WTC11 (cell line): ENCODE measurements around the gene DNAH11. TPM values are rescaled to one million over a fixed set of nuclear protein-coding genes. Genes with fewer than 3 reads are reported as not detected.
A peak's percentile ranks its signal among the peaks of the same experiment; 100 is the strongest.

Experiments
- ATAC-seq: fragments of 200-7000 bp; cut with Tn5 transposase; 2 replicates; pipeline ENCODE4 v1.10.0; 2021; ENCODE audit warnings: mild to moderate bottlenecking, moderate library complexity
- CTCF ChIA-PET: fragments of 300-600 bp; sonication (Branson Sonifier 250); formaldehyde crosslinking; loops from one replicate; lab custom pipeline; 2021; ENCODE audit warnings: antibody characterized with exemption; lab: Charles Lee
- POLR2A ChIA-PET: fragments of 350-600 bp; sonication (Branson Sonifier 250); formaldehyde crosslinking; loops from one replicate; lab custom pipeline; 2021; ENCODE audit warnings: antibody characterized with exemption; lab: Charles Lee
- DNase-seq: peaks from one replicate; pipeline ENCODE4 v3.0.0; 2021; ENCODE audit warnings: low spot score
- H3K27ac Mint-ChIP-seq: 2 replicates; pipeline ENCODE4 v1.8.0; 2021; ENCODE audit warnings: mixed read lengths
- H3K27me3 Mint-ChIP-seq: 2 replicates; pipeline ENCODE4 v1.8.0; 2021; ENCODE audit warnings: low read depth, mild to moderate bottlenecking, moderate library complexity, mixed read lengths
- H3K36me3 Mint-ChIP-seq: 2 replicates; pipeline ENCODE4 v1.8.0; 2021; ENCODE audit warnings: mixed read lengths
- H3K4me1 Mint-ChIP-seq: 2 replicates; pipeline ENCODE4 v1.8.0; 2022; ENCODE audit warnings: mixed read lengths
- H3K4me3 Mint-ChIP-seq: 2 replicates; pipeline ENCODE4 v1.8.0; 2021; ENCODE audit warnings: mild to moderate bottlenecking, moderate library complexity, mixed read lengths
- H3K9me3 Mint-ChIP-seq: 2 replicates; pipeline ENCODE4 v1.8.0; 2021; ENCODE audit warnings: mixed read lengths
- ATF1 ChIP-seq: sonication (generic); formaldehyde crosslinking; IDR thresholded peaks from 2 replicates; pipeline ENCODE4 v1.8.1; 2023; ENCODE audit warnings: mild to moderate bottlenecking, moderate library complexity, missing genetic modification reagents
- CBFB ChIP-seq: sonication (generic); formaldehyde crosslinking; IDR thresholded peaks from 2 replicates; pipeline ENCODE4 v1.8.1; 2022; ENCODE audit warnings: mild to moderate bottlenecking, low read depth, missing genetic modification reagents
- CREM ChIP-seq: sonication (generic); formaldehyde crosslinking; IDR thresholded peaks from 2 replicates; pipeline ENCODE4 v1.8.1; 2022; ENCODE audit warnings: mild to moderate bottlenecking, missing genetic modification reagents, moderate library complexity
- CTCF ChIP-seq: fragments of 200-600 bp; IDR thresholded peaks from 2 replicates; pipeline ENCODE4 v1.8.0; 2022; ENCODE audit warnings: antibody characterized with exemption
- FOXJ3 ChIP-seq: sonication (generic); formaldehyde crosslinking; IDR thresholded peaks from 2 replicates; pipeline ENCODE4 v1.9.0; 2021; ENCODE audit warnings: missing genetic modification reagents, mild to moderate bottlenecking, borderline replicate concordance
- HMGA2 ChIP-seq: fragments of 250-450 bp; sonication (Bioruptor Pico); IDR thresholded peaks from 2 replicates; pipeline ENCODE4 v1.4.0; 2021; ENCODE audit warnings: mild to moderate bottlenecking, moderate library complexity
- JUN ChIP-seq: sonication (generic); formaldehyde crosslinking; IDR thresholded peaks from 2 replicates; pipeline ENCODE4 v1.8.0; 2023; ENCODE audit warnings: mild to moderate bottlenecking, missing genetic modification reagents
- KAT7 ChIP-seq: sonication (generic); formaldehyde crosslinking; IDR thresholded peaks from 2 replicates; pipeline ENCODE4 v1.8.1; 2023; ENCODE audit warnings: missing genetic modification reagents, mild to moderate bottlenecking, borderline replicate concordance
- MXD4 ChIP-seq: fragments of 250-450 bp; sonication (Bioruptor Pico); IDR thresholded peaks from 2 replicates; pipeline ENCODE4 v1.8.0; 2021; ENCODE audit warnings: mild to moderate bottlenecking, moderate library complexity, borderline replicate concordance
- NFYB ChIP-seq: sonication (generic); formaldehyde crosslinking; conservative IDR thresholded peaks from 2 replicates; pipeline ENCODE4 v1.8.0; 2022; ENCODE audit warnings: low read depth, missing genetic modification reagents
- PRRX2 ChIP-seq: fragments of 250-450 bp; sonication (Bioruptor Pico); IDR thresholded peaks from 2 replicates; pipeline ENCODE4 v1.8.0; 2021; ENCODE audit warnings: mild to moderate bottlenecking
- RELA ChIP-seq: sonication (generic); formaldehyde crosslinking; IDR thresholded peaks from 2 replicates; pipeline ENCODE4 v1.8.1; 2022; ENCODE audit warnings: missing genetic modification reagents, mild to moderate bottlenecking, borderline replicate concordance
- SMAD3 ChIP-seq: sonication (generic); formaldehyde crosslinking; IDR thresholded peaks from 2 replicates; pipeline ENCODE4 v1.8.0; 2022; ENCODE audit warnings: missing genetic modification reagents, mild to moderate bottlenecking, borderline replicate concordance
- TCF7 ChIP-seq: sonication (generic); formaldehyde crosslinking; IDR thresholded peaks from 2 replicates; pipeline ENCODE4 v1.8.0; 2022; ENCODE audit warnings: mild to moderate bottlenecking, low read depth, missing genetic modification reagents, moderate library complexity
- TEAD1 ChIP-seq: sonication (generic); formaldehyde crosslinking; IDR thresholded peaks from 2 replicates; pipeline ENCODE4 v1.8.0; 2022; ENCODE audit warnings: mild to moderate bottlenecking, missing genetic modification reagents
- TP53 ChIP-seq: sonication (generic); formaldehyde crosslinking; IDR thresholded peaks from 2 replicates; pipeline ENCODE4 v1.8.1; 2023; ENCODE audit warnings: mild to moderate bottlenecking, missing genetic modification reagents
- ZBTB21 ChIP-seq: sonication (generic); formaldehyde crosslinking; IDR thresholded peaks from 2 replicates; pipeline ENCODE4 v1.8.1; 2023; ENCODE audit warnings: mild to moderate bottlenecking, missing genetic modification reagents, borderline replicate concordance
- ZNF121 ChIP-seq: sonication (generic); formaldehyde crosslinking; IDR thresholded peaks from 2 replicates; pipeline ENCODE4 v1.8.0; 2023; ENCODE audit warnings: missing genetic modification reagents
- ZNF138 ChIP-seq: sonication (generic); formaldehyde crosslinking; conservative IDR thresholded peaks from 2 replicates; pipeline ENCODE4 v1.8.1; 2022; ENCODE audit warnings: mild to moderate bottlenecking, moderate library complexity, missing genetic modification reagents
- ZSCAN18 ChIP-seq: fragments of 250-450 bp; sonication (Bioruptor Pico); IDR thresholded peaks from 2 replicates; pipeline ENCODE4 v2.1.2; 2022; ENCODE audit warnings: mild to moderate bottlenecking, moderate library complexity
- total RNA-seq: library from RNA; stranded (reverse); gene quantifications from 3 replicates; pipeline ENCODE4 v1.2.3, GENCODE V29; 2021
- TF ChIP-seq, protein P1 (sequence below): sonication (generic); formaldehyde crosslinking; IDR thresholded peaks from 2 replicates; pipeline ENCODE4 v1.8.1; 2023; ENCODE audit warnings: mild to moderate bottlenecking, missing genetic modification reagents
- TF ChIP-seq, protein P2 (sequence below): fragments of 250-450 bp; sonication (Bioruptor Pico); IDR thresholded peaks from 2 replicates; pipeline ENCODE4 v1.9.0; 2021; ENCODE audit warnings: mild to moderate bottlenecking
- TF ChIP-seq, protein P3 (sequence below): sonication (generic); formaldehyde crosslinking; IDR thresholded peaks from 2 replicates; pipeline ENCODE4 v1.8.1; 2022; ENCODE audit warnings: mild to moderate bottlenecking, moderate library complexity, missing genetic modification reagents

DNAH11 gene
- total RNA-seq, 1 experiment from 2014 or later = 6.4 TPM

DNA sequence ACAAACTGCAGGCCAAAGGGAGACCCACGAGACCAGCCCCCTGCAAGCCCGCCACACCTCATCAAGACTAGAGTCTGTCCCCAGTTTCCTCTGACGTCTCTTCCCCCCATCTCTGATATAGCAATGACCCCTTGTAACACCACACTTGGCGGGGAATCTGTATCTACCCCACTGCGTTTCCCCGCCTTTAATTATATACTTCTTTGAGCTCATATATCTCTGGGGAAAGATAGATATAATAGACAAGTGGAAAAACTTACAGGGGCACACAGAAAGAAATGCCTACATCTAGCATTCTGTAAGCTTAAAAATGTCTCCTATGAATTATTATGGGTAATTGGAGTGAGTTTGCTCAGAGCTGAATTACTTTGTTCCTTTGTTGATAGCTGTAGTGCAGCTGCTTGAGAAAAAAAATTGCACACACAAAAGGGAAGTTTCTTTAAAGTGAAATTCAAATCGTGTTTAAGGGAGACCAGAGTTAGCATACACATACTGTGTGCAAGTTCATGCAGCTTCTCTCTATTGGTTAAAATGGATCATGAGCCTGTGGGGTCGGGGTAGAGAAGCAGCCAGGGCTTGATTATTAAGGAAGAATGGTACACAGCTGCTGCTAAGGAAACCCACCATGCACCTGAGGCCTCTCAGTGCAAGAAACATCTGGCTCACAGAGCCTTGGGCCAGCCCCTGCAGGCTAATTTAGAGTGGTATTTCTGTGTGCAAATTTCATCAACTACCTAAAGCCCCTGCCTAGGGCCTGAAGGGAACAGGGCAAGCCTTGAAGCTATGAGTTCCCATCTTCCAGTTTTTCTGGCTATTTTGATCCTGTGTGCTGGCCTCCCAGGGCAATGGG is 370.3 kb downstream of the DNAH11 start:
- ChIA-PET CTCF (no interaction called here), POLR2A (no interaction called here)
- no peak overlapping the region for H3K4me3 Mint-ChIP-seq
- no peaks in the 10 kb centered on the region for H3K27me3 Mint-ChIP-seq
- ATAC-seq = no peak
- TF ChIP-seq ZNF121 (CRISPR knock-in tag) = no peak
- no peak for TF ChIP-seq HMGA2 (CRISPR knock-in tag)
- no peak for TF ChIP-seq TCF7
- TF ChIP-seq, protein P1, sequence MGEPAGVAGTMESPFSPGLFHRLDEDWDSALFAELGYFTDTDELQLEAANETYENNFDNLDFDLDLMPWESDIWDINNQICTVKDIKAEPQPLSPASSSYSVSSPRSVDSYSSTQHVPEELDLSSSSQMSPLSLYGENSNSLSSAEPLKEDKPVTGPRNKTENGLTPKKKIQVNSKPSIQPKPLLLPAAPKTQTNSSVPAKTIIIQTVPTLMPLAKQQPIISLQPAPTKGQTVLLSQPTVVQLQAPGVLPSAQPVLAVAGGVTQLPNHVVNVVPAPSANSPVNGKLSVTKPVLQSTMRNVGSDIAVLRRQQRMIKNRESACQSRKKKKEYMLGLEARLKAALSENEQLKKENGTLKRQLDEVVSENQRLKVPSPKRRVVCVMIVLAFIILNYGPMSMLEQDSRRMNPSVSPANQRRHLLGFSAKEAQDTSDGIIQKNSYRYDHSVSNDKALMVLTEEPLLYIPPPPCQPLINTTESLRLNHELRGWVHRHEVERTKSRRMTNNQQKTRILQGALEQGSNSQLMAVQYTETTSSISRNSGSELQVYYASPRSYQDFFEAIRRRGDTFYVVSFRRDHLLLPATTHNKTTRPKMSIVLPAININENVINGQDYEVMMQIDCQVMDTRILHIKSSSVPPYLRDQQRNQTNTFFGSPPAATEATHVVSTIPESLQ (CRISPR knock-in tag) = no peak
- TF ChIP-seq CTCF = no peak
- no peak for TF ChIP-seq ZNF138 (CRISPR knock-in tag)
- no peak for TF ChIP-seq SMAD3 (CRISPR knock-in tag)
- TF ChIP-seq ZBTB21 (CRISPR knock-in tag) = no peak
- no peak for TF ChIP-seq ZSCAN18
- TF ChIP-seq, protein P2, sequence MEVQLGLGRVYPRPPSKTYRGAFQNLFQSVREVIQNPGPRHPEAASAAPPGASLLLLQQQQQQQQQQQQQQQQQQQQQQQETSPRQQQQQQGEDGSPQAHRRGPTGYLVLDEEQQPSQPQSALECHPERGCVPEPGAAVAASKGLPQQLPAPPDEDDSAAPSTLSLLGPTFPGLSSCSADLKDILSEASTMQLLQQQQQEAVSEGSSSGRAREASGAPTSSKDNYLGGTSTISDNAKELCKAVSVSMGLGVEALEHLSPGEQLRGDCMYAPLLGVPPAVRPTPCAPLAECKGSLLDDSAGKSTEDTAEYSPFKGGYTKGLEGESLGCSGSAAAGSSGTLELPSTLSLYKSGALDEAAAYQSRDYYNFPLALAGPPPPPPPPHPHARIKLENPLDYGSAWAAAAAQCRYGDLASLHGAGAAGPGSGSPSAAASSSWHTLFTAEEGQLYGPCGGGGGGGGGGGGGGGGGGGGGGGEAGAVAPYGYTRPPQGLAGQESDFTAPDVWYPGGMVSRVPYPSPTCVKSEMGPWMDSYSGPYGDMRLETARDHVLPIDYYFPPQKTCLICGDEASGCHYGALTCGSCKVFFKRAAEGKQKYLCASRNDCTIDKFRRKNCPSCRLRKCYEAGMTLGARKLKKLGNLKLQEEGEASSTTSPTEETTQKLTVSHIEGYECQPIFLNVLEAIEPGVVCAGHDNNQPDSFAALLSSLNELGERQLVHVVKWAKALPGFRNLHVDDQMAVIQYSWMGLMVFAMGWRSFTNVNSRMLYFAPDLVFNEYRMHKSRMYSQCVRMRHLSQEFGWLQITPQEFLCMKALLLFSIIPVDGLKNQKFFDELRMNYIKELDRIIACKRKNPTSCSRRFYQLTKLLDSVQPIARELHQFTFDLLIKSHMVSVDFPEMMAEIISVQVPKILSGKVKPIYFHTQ (CRISPR knock-in tag) = no peak
- TF ChIP-seq TP53 (CRISPR knock-in tag) = no peak
- no peak for TF ChIP-seq KAT7 (CRISPR knock-in tag)
- no peak for TF ChIP-seq JUN (CRISPR knock-in tag)
- no peak for TF ChIP-seq TEAD1 (CRISPR knock-in tag)
- peaks cover 77% of the 10 kb centered on the region for H3K36me3 Mint-ChIP-seq
- H3K27ac Mint-ChIP-seq = no peak overlapping the region
- H3K4me1 Mint-ChIP-seq = peaks cover 5% of the 10 kb centered on the region
- H3K9me3 Mint-ChIP-seq = no peaks in the 10 kb centered on the region
- DNase-seq = no peak

DNA sequence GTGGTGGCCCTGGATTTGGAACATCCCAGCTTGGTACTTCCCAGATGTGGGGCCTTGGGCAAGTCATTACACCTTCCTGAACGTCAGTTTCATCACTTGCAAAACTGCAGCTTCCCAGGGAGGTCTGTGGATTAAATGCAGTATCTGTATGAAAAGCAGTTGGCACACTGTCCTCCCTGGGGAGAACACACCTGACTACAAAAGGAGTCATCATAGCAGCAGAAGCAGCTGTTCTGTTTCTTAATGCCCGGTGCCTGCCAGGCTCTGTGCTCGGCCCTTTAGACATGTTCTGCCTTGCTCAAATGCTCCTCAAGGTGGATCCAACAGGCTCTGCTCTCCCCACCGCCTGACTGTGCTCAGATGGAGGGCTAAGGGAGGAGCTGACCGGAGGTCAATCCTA is 371.8 kb downstream of the DNAH11 start:
- TF ChIP-seq ZNF121 (CRISPR knock-in tag) = no peak
- TF ChIP-seq MXD4 (CRISPR knock-in tag) = no peak
- no peak for TF ChIP-seq CREM
- TF ChIP-seq NFYB (CRISPR knock-in tag) = no peak
- no peak for TF ChIP-seq FOXJ3 (CRISPR knock-in tag)
- TF ChIP-seq ATF1 = no peak
- TF ChIP-seq CBFB (CRISPR knock-in tag) = no peak
- TF ChIP-seq, protein P3, sequence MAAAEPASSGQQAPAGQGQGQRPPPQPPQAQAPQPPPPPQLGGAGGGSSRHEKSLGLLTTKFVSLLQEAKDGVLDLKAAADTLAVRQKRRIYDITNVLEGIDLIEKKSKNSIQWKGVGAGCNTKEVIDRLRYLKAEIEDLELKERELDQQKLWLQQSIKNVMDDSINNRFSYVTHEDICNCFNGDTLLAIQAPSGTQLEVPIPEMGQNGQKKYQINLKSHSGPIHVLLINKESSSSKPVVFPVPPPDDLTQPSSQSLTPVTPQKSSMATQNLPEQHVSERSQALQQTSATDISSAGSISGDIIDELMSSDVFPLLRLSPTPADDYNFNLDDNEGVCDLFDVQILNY (CRISPR knock-in tag) = no peak
- no peak for TF ChIP-seq PRRX2 (CRISPR knock-in tag)
- TF ChIP-seq RELA (CRISPR knock-in tag) = no peak
- H3K36me3 Mint-ChIP-seq = peaks cover 61% of the 10 kb centered on the region
- peaks cover 13% of the 10 kb centered on the region for H3K4me1 Mint-ChIP-seq
- H3K27me3 Mint-ChIP-seq = no peaks in the 10 kb centered on the region
- H3K9me3 Mint-ChIP-seq = no peaks in the 10 kb centered on the region
- H3K27ac Mint-ChIP-seq = peak overlapping the region; percentile 37; the same call in 1 of the 2 replicates
- ChIA-PET CTCF (no interaction called here), POLR2A (no interaction called here)
- DNase-seq = no peak
- ATAC-seq = no peak
- H3K4me3 Mint-ChIP-seq = no peak overlapping the region
